GM12874 (cell line): ENCODE results near the gene DYNLT2.

Experiments
- TF ChIP-seq, protein P1 (sequence below): IDR thresholded peaks from 2 replicates; pipeline ENCODE4 v1.5.1; 2011; ENCODE audit warnings: low read depth, mild to moderate bottlenecking, control low read depth, low read length, moderate library complexity; ENCODE audit not compliant: insufficient read depth

The DYNLT2 gene

DNA sequence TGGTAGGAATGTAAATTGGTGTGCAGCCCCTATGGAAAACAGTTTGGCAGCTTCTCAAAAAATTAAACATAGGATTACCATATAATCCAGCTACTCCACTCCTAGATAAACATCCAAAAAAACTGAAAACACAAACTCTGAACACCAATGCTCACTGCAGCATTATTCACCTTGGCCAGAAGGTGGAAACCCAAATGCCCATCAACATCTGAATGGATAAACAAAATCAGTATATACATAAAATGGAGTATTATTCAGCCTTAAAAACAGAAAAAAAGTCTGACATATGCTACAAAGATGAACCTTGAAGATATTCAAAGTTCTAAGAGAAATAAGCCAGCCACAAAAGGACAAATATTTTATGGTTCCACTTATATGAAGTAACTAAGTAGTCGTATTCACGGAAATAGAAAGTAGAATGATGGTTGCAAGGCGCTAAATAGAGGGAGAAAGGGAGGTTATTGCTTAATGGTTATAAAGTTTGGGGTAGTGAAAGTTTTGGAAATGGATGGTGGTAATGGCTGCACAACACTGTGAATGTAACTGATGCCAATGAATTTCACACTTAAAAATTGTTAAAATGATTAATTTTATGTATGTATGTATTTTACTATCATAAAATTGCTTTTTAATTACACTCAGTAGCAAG lies 31.0 kb downstream of the DYNLT2 start:
- TF ChIP-seq, protein P1, sequence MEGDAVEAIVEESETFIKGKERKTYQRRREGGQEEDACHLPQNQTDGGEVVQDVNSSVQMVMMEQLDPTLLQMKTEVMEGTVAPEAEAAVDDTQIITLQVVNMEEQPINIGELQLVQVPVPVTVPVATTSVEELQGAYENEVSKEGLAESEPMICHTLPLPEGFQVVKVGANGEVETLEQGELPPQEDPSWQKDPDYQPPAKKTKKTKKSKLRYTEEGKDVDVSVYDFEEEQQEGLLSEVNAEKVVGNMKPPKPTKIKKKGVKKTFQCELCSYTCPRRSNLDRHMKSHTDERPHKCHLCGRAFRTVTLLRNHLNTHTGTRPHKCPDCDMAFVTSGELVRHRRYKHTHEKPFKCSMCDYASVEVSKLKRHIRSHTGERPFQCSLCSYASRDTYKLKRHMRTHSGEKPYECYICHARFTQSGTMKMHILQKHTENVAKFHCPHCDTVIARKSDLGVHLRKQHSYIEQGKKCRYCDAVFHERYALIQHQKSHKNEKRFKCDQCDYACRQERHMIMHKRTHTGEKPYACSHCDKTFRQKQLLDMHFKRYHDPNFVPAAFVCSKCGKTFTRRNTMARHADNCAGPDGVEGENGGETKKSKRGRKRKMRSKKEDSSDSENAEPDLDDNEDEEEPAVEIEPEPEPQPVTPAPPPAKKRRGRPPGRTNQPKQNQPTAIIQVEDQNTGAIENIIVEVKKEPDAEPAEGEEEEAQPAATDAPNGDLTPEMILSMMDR: no peak

DNA sequence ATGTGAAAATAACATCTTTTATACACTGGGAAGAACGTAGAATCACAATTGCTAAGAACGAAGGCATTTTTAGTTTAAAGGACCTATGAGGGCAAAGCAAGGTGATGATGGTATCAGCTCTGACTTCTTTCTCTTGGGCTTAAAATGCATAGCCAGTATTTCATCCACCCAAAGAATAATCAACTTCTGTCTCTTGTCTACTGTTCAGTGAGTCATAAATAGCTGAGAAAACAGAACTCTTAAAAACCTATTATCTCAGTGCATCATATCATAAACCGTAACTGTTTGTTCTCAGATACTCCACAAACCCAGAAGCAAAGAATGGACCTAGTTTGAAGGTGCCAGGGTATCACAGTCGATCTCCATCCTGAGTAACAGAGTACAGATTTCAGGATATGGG lies 32.3 kb downstream of the DYNLT2 start:
- TF ChIP-seq, protein P1: no peak

DNA sequence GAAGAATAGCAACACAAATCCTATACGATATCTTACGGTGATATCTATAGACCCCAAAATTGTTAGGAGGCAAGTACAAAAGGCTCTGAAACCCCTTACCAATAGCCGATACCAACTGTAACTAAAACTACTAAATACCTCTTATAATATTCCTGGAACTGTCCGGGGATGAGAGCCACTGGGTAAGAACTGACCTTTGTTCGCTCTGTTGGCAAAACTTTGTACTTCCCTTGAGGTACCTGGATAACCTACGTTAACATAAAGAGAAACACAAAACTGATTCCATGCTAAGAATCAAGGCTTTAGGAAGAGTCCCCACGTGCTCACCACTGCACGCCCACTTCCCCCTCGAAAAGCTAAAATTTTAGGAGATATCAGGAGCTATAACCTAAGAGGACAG lies 36.8 kb downstream of the DYNLT2 start:
- TF ChIP-seq, protein P1: no peak

DNA sequence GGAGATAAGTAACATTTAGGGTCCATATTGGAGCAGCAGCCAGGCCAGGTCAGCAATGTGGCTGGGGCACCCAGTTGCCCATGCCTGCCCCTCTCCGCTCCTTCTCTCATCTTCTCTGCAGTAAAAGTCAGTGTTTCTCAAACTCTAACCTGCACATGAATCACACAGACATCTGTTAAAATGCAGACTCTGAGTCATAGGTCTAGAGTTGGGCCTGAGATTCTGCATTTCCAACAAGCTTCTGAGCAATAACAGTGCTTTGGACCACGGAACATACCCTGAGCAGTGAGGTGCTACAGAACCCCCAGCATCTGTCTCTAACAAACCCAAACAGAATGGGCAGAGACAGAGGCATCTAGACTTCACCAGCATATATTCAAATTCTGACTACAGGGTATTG lies 37.2 kb downstream of the DYNLT2 start:
- TF ChIP-seq, protein P1: no peak

DNA sequence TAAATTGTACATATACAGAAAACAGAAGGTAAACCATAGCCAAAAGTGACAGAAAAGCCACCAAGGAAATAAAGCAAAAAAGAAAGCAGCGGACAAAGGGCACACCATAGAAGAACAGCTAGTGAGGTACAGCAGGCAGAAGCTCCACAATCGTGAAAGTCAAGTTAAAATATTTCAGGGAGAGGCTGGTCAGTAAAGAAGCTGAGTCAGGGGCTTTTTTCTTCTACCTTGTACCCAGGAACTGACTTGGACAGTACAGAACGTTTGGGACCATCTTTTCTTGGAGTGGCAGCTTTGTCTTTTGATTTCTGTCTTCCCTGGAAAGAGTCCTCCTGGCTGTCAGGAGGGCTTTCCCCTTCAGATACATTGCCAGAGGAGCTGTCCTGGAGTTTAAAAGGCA lies 41.4 kb downstream of the DYNLT2 start:
- TF ChIP-seq, protein P1: no peak

DNA sequence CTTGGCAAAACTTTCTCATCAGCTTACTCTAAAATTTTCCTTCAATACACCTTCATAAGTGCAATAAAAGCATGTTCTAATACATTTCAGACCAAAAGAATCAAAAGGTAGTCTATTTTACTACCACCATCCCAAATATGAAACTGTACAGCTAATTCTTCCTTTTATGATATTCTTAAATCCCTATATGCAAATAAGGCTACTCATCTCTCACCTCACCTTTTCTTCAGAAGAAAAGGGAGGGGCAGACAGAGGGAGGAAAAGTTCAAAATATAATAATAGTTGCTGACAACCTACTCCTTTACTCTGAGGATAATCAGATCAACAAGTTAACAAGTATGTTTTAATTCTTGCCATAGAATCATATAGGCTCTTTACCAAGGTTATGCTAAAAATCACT lies 42.1 kb downstream of the DYNLT2 start:
- TF ChIP-seq, protein P1: no peak

DNA sequence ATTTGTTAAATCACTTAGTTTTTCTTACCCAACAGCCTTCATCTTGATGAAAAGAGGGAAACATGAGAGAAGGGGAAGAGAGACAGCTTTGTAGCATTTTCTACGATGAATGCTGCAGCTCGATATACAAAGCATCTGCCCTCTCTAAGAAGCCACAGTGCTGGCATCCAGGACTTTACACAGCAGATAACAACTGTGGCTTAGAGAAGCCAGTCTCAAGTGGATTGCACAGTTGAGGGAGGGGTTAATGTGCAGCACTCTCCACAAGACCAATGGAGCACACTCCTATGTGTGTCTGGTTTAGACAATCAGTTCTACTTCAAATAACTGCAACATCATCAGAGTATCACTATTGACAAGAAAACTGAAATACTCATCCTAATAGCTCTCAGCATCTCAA lies 43.6 kb downstream of the DYNLT2 start:
- TF ChIP-seq, protein P1: no peak

DNA sequence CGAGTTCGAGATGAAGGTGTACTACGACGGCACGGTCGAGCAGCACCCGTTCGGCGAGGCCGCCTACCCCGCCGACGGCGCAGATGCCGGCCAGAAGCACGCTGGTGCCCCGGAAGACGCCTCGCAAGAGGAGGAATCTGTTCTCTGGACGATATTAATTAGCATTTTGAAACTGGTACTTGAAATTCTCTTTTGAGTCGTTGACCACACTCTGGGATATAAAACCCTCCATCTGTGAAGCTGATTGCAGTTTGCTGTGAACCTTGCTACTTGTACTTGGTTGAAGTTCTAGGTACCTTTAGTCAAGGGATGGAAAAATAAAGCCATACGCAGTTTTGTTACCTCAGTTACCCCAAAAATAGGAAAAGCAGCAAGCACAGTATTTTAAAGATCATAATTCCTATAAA lies 48.5 kb downstream of the DYNLT2 start:
- TF ChIP-seq, protein P1: no peak
